HepG2 (cell line): ENCODE results near the gene GFRA1.

ENCODE experiments used
- ARNT ChIP-seq: fragments of 450-650 bp; IDR thresholded peaks from 2 replicates; pipeline ENCODE4 v1.6.1; 2017
- EP300 ChIP-seq, 3 experiments: sonication (generic) in 1 of 3; formaldehyde crosslinking in 1 of 3; IDR thresholded peaks; 2 replicates each; pipeline versions ENCODE4 v1.5.1 to v1.6.1; 2011 to 2020; ENCODE audit warnings: low read depth in 2 of 3, low read length in 2 of 3, borderline replicate concordance in 1 of 3, improper control_type of control experiment in 1 of 3, mild to moderate bottlenecking in 1 of 3, missing genetic modification reagents in 1 of 3, moderate library complexity in 1 of 3
- EZH2 ChIP-seq: conservative IDR thresholded peaks from 2 replicates; pipeline ENCODE4 v1.6.1; 2012; ENCODE audit warnings: mild to moderate bottlenecking, low read depth, low read length, moderate library complexity
- KLF6 ChIP-seq: IDR thresholded peaks from 2 replicates; pipeline ENCODE4 v1.8.0; 2016; ENCODE audit warnings: missing biosample characterization, missing genetic modification reagents
- PAX8 ChIP-seq: sonication (generic); formaldehyde crosslinking; IDR thresholded peaks from 2 replicates; pipeline ENCODE4 v1.8.0; 2022; ENCODE audit warnings: mild to moderate bottlenecking, missing genetic modification reagents, borderline replicate concordance
- POLR2AphosphoS2 ChIP-seq: IDR thresholded peaks from 2 replicates; pipeline ENCODE4 v1.6.1; 2011; ENCODE audit warnings: low read depth, low read length, improper control_type of control experiment
- ZFP1 ChIP-seq: IDR thresholded peaks from 2 replicates; pipeline ENCODE4 v1.6.1; 2016
- ZNF274 ChIP-seq: sonication (generic); formaldehyde crosslinking; IDR thresholded peaks from 2 replicates; pipeline ENCODE4 v1.5.1; 2020; ENCODE audit warnings: mild to moderate bottlenecking, missing genetic modification reagents
- ZNF329 ChIP-seq: sonication (generic); formaldehyde crosslinking; IDR thresholded peaks from 2 replicates; pipeline ENCODE4 v1.9.0; 2021; ENCODE audit warnings: low read depth, mild to moderate bottlenecking, missing genetic modification reagents
- TF ChIP-seq, protein P1 (sequence below): sonication (generic); formaldehyde crosslinking; IDR thresholded peaks from 2 replicates; pipeline ENCODE4 v1.4.0; 2020; ENCODE audit warnings: mild to moderate bottlenecking, missing genetic modification reagents
- TF ChIP-seq, protein P2 (sequence below): sonication (generic); formaldehyde crosslinking; conservative IDR thresholded peaks from 2 replicates; pipeline ENCODE4 v1.5.0; 2020; ENCODE audit warnings: missing genetic modification reagents
- TF ChIP-seq, protein P3 (sequence below): sonication (generic); formaldehyde crosslinking; IDR thresholded peaks from 2 replicates; pipeline ENCODE4 v1.5.0; 2020; ENCODE audit warnings: mild to moderate bottlenecking, missing genetic modification reagents, moderate library complexity
- TF ChIP-seq, protein P4 (sequence below): sonication (generic); formaldehyde crosslinking; IDR thresholded peaks from 2 replicates; pipeline ENCODE4 v1.4.0; 2020; ENCODE audit warnings: missing genetic modification reagents, borderline replicate concordance

DNA sequence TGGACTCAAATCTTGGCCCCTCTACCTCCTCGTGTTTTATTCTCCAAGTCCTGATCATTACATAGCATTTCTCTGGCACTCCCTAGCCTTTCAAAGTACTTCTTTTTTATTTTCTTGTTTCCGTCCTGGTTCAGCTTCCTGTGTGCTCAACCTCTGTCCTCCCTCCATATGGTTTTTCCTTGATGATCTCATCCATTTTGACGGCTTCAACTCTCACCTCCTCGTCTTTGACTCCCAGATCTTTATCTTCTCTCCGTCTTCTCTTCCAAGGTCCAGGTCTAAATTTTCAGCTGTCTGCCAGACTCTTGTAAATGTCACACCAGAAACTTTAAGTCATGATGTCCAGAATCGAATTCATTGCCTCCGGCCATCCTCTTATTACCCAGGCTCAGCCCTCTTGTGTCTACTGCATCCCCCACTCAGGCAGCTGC is 23.3 kb upstream of the GFRA1 start:
- TF ChIP-seq, protein P1, sequence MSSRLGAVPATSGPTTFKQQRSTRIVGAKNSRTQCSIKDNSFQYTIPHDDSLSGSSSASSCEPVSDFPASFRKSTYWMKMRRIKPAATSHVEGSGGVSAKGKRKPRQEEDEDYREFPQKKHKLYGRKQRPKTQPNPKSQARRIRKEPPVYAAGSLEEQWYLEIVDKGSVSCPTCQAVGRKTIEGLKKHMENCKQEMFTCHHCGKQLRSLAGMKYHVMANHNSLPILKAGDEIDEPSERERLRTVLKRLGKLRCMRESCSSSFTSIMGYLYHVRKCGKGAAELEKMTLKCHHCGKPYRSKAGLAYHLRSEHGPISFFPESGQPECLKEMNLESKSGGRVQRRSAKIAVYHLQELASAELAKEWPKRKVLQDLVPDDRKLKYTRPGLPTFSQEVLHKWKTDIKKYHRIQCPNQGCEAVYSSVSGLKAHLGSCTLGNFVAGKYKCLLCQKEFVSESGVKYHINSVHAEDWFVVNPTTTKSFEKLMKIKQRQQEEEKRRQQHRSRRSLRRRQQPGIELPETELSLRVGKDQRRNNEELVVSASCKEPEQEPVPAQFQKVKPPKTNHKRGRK (CRISPR knock-in tag) = no peak
- TF ChIP-seq, protein P2, sequence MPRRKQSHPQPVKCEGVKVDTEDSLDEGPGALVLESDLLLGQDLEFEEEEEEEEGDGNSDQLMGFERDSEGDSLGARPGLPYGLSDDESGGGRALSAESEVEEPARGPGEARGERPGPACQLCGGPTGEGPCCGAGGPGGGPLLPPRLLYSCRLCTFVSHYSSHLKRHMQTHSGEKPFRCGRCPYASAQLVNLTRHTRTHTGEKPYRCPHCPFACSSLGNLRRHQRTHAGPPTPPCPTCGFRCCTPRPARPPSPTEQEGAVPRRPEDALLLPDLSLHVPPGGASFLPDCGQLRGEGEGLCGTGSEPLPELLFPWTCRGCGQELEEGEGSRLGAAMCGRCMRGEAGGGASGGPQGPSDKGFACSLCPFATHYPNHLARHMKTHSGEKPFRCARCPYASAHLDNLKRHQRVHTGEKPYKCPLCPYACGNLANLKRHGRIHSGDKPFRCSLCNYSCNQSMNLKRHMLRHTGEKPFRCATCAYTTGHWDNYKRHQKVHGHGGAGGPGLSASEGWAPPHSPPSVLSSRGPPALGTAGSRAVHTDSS (CRISPR knock-in tag) = no peak
- TF ChIP-seq ZNF329 (no peak), EZH2 (no peak), ZNF274 (CRISPR knock-in tag) (no peak), ZFP1 (CRISPR knock-in tag) (no peak), EP300 (IDR thresholded peaks at IDR 0.05; ENCODE audit: low read depth in 2 of 2, low read length in 2 of 2) (no peak), EP300 (CRISPR knock-in tag; IDR thresholded peaks at IDR 0.05; ENCODE audit: borderline replicate concordance) (no peak), PAX8 (CRISPR knock-in tag) (no peak), POLR2AphosphoS2 (no peak), KLF6 (CRISPR knock-in tag) (no peak), ARNT (no peak)
- TF ChIP-seq, protein P3, sequence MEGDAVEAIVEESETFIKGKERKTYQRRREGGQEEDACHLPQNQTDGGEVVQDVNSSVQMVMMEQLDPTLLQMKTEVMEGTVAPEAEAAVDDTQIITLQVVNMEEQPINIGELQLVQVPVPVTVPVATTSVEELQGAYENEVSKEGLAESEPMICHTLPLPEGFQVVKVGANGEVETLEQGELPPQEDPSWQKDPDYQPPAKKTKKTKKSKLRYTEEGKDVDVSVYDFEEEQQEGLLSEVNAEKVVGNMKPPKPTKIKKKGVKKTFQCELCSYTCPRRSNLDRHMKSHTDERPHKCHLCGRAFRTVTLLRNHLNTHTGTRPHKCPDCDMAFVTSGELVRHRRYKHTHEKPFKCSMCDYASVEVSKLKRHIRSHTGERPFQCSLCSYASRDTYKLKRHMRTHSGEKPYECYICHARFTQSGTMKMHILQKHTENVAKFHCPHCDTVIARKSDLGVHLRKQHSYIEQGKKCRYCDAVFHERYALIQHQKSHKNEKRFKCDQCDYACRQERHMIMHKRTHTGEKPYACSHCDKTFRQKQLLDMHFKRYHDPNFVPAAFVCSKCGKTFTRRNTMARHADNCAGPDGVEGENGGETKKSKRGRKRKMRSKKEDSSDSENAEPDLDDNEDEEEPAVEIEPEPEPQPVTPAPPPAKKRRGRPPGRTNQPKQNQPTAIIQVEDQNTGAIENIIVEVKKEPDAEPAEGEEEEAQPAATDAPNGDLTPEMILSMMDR (CRISPR knock-in tag) = no peak
- TF ChIP-seq, protein P4, sequence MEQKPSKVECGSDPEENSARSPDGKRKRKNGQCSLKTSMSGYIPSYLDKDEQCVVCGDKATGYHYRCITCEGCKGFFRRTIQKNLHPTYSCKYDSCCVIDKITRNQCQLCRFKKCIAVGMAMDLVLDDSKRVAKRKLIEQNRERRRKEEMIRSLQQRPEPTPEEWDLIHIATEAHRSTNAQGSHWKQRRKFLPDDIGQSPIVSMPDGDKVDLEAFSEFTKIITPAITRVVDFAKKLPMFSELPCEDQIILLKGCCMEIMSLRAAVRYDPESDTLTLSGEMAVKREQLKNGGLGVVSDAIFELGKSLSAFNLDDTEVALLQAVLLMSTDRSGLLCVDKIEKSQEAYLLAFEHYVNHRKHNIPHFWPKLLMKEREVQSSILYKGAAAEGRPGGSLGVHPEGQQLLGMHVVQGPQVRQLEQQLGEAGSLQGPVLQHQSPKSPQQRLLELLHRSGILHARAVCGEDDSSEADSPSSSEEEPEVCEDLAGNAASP = no peak
